Upper lobe of left lung (tissue), 6 donors: ENCODE measurements around the gene CST8. TPM values are rescaled to one million over a fixed set of nuclear protein-coding genes. Genes with fewer than 3 reads are reported as not detected.

Source experiments
- ATAC-seq, 2 donors: fragments of 200-7000 bp; cut with Tn5 transposase; one replicate each; pipeline ENCODE4 v1.9.1; 2022; ENCODE audit warnings: mild to moderate bottlenecking in 2 of 2, moderate library complexity in 2 of 2; ENCODE audit not compliant: low FRiP score in 2 of 2
- DNase-seq, 2 donors: peaks; one replicate each; pipeline ENCODE4 v3.0.0-alpha.2; 2019 to 2020
- H3K27ac ChIP-seq, 4 donors: fragments of 200-600 bp; sonication (generic); one replicate each; pipeline ENCODE4 v1.5.1; 2016 to 2019
- H3K27me3 ChIP-seq, 4 donors: fragments of 200-600 bp; sonication (generic); one replicate each; pipeline ENCODE4 v1.5.1; 2017 to 2019
- H3K36me3 ChIP-seq, 4 donors: fragments of 200-600 bp; sonication (generic); one replicate each; pipeline ENCODE4 v1.5.1; 2016 to 2019
- H3K4me1 ChIP-seq, 4 donors: fragments of 200-600 bp; sonication (generic); one replicate each; pipeline ENCODE4 v1.5.1; 2018 to 2019
- H3K4me3 ChIP-seq, 4 donors: fragments of 200-600 bp; sonication (generic); one replicate each; pipeline ENCODE4 v1.5.1; 2017 to 2019; ENCODE audit warnings: mild to moderate bottlenecking in 2 of 4, moderate library complexity in 1 of 4
- H3K9me3 ChIP-seq, 4 donors: fragments of 200-600 bp; sonication (generic); one replicate each; pipeline ENCODE4 v1.5.1; 2018 to 2019
- CTCF ChIP-seq, 6 experiments: fragments of 450-650 bp in 4 of 6; fragments of 200-600 bp in 2 of 6; sonication (generic) in 2 of 6; IDR thresholded peaks; one replicate each; pipeline ENCODE4 v1.5.1; 2016 to 2019; ENCODE audit warnings: antibody characterized with exemption in 6 of 6
- EP300 ChIP-seq, 4 donors: sonication (generic); formaldehyde crosslinking; IDR thresholded peaks; one replicate each; pipeline ENCODE4 v1.5.1; 2017; ENCODE audit warnings: antibody characterized with exemption in 4 of 4, control low read depth in 2 of 4
- POLR2A ChIP-seq, 4 donors: fragments of 450-650 bp; IDR thresholded peaks; one replicate each; pipeline ENCODE4 v1.5.1; 2016 to 2017; ENCODE audit warnings: antibody characterized with exemption in 4 of 4, mild to moderate bottlenecking in 2 of 4
- POLR2AphosphoS5 ChIP-seq, 2 donors: sonication (generic); formaldehyde crosslinking; IDR thresholded peaks; one replicate each; pipeline ENCODE4 v1.5.1; 2017; ENCODE audit warnings: antibody characterized with exemption in 2 of 2
- whole genome bisulfite sequencing, 2 donors: methylation state at CpG; one replicate each; pipeline ENCODE4 v1.1.5; 2017 to 2018; 5-methylcytosine and 5-hydroxymethylcytosine counted together
- total RNA-seq, 6 donors: library from RNA; depleted of rRNA in 4 of 6; stranded (reverse); fragments of >200 nt in 4 of 6; gene quantifications; one replicate each; pipeline versions ENCODE4 v1.1.0 to v1.2.1, GENCODE V29; 2016 to 2021
- donor health status: DM: no; HTN: no; CAD: no; lungs with moderate emphysema.
- donor health status: DM: no; HTN: yes; CAD: no; lungs with severe emphysema.

Gene CST8
- total RNA-seq, 6 donors from 2014 or later: not detected

- WGBS, 2 donors: 67 to 75% methylated on average over 4 of the region's 4 CpGs
- Histone ChIP-seq H3K36me3 (no peaks in the 10 kb centered on the region), H3K27me3 (no peaks in the 10 kb centered on the region), H3K9me3 (no peaks in the 10 kb centered on the region), H3K4me1 (no peaks in the 10 kb centered on the region), H3K4me3 (no peak overlapping the region), H3K27ac (no peak overlapping the region)
- no peak for ATAC-seq
- DNase-seq: no peak
- TF ChIP-seq EP300 (IDR thresholded peaks at IDR 0.05) (no peak), CTCF (IDR thresholded peaks at IDR 0.05) (no peak), POLR2AphosphoS5 (IDR thresholded peaks at IDR 0.05) (no peak), POLR2A (IDR thresholded peaks at IDR 0.05) (no peak)
Measured at GRCh38 chr20:23484081-23484480, 6.8 kb upstream of the CST8 start.

GRCh38 chr20:23488470-23488869 lies 2.4 kb upstream of the CST8 start:
- no peak overlapping the region for H3K27ac ChIP-seq
- H3K27me3 ChIP-seq: no peaks in the 10 kb centered on the region
- no peak for ATAC-seq
- no peak for TF ChIP-seq POLR2AphosphoS5 (IDR thresholded peaks at IDR 0.05)
- no peak for TF ChIP-seq POLR2A (IDR thresholded peaks at IDR 0.05)
- no peak for TF ChIP-seq EP300 (IDR thresholded peaks at IDR 0.05)
- no peak for TF ChIP-seq CTCF (IDR thresholded peaks at IDR 0.05)
- WGBS, 2 donors: 76 to 80% methylated on average over 2 of the region's 2 CpGs
- DNase-seq: no peak
- H3K4me3 ChIP-seq: no peak overlapping the region
- H3K36me3 ChIP-seq: no peaks in the 10 kb centered on the region
- H3K4me1 ChIP-seq: no peaks in the 10 kb centered on the region
- no peaks in the 10 kb centered on the region for H3K9me3 ChIP-seq

GRCh38 chr20:23488996-23489395 lies 1.9 kb upstream of the CST8 start:
- no peak for DNase-seq
- Histone ChIP-seq H3K4me3 (no peak overlapping the region), H3K27me3 (no peaks in the 10 kb centered on the region), H3K27ac (no peak overlapping the region), H3K9me3 (no peaks in the 10 kb centered on the region), H3K36me3 (no peaks in the 10 kb centered on the region), H3K4me1 (no peaks in the 10 kb centered on the region)
- TF ChIP-seq EP300 (IDR thresholded peaks at IDR 0.05) (no peak), POLR2A (IDR thresholded peaks at IDR 0.05) (no peak), POLR2AphosphoS5 (IDR thresholded peaks at IDR 0.05) (no peak), CTCF (IDR thresholded peaks at IDR 0.05) (no peak)
- 96% methylated on average over 3 of the region's 3 CpGs for WGBS, 2 donors
- no peak for ATAC-seq

GRCh38 chr20:23492292-23492691 lies 1.4 kb downstream of the CST8 start:
- ATAC-seq: peak; percentile 14 to 43
- no peaks in the 10 kb centered on the region for H3K27me3 ChIP-seq
- H3K36me3 ChIP-seq: no peaks in the 10 kb centered on the region
- no peak for TF ChIP-seq POLR2A (IDR thresholded peaks at IDR 0.05)
- no peak for TF ChIP-seq CTCF (IDR thresholded peaks at IDR 0.05)
- TF ChIP-seq POLR2AphosphoS5 (IDR thresholded peaks at IDR 0.05): no peak
- no peak for TF ChIP-seq EP300 (IDR thresholded peaks at IDR 0.05)
- H3K27ac ChIP-seq: no peak overlapping the region
- DNase-seq: no peak
- no peaks in the 10 kb centered on the region for H3K4me1 ChIP-seq
- H3K4me3 ChIP-seq: no peak overlapping the region
- no peaks in the 10 kb centered on the region for H3K9me3 ChIP-seq

- no peak overlapping the region for H3K27ac ChIP-seq
- no peaks in the 10 kb centered on the region for H3K27me3 ChIP-seq
- H3K4me1 ChIP-seq: no peaks in the 10 kb centered on the region
- no peak for ATAC-seq
- no peak for TF ChIP-seq POLR2AphosphoS5 (IDR thresholded peaks at IDR 0.05)
- TF ChIP-seq CTCF (IDR thresholded peaks at IDR 0.05): no peak
- no peak for TF ChIP-seq POLR2A (IDR thresholded peaks at IDR 0.05)
- no peaks in the 10 kb centered on the region for H3K36me3 ChIP-seq
- H3K9me3 ChIP-seq: no peaks in the 10 kb centered on the region
- DNase-seq: no peak
- 81 to 83% methylated on average over 3 of the region's 3 CpGs for WGBS, 2 donors
- no peak overlapping the region for H3K4me3 ChIP-seq
Measured at GRCh38 chr20:23493172-23493772, 2.4 kb downstream of the CST8 start.
